ENCODE results near the gene ATP2C2. TPM values are rescaled to one million over a fixed set of nuclear protein-coding genes. Genes with fewer than 3 reads are reported as not detected.
A peak's percentile ranks its signal among the peaks of the same experiment; 100 is the strongest.

ATP2C2 gene
- total RNA-seq, 1 experiment from 2014 or later, result not detected

DNA sequence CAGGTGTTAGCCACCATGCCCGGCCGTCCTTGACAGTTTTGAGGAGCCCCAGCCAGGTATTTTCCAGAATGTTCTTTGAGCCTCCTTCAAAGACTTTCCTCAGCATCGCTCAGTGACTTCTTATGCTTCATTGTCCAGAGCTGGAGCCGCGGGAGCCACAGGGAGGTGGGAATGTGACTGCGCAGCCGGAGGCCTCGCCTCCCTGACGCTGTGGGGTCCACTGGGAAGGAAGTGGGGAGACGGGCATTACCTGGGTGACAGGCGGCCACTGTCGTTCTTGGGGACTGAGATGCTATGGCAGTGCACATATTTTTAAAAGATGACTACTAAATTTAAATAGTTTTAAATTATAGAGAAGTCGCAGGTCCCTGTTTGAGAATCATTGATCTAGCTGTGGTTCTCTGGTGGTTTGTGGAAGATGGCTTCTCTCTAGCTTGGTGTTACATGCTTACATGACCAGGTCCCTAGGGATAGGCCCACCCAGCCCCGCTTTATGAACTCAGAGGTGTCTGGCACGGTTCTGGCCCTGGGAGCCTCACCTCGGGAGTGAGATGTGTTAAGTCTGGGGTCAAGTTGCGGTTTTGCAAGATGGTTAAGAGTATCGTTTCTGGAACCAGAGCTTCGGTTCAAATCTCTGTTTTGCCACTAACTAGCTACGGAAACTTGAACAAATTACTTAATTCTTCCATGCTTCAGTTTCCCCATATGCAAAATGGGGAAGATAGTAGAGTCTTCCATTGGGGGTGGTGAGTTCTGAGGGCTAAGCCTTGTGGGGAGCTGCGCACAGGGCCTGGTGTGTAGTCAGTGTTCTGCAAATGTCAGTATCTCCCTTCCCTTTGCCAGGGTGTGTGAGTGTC lies 53.0 kb downstream of the ATP2C2 start:
- H3K4me3 Mint-ChIP-seq (ENCODE audit: unreplicated experiment), result no peak overlapping the region
- BruUV-seq (replicated peaks), result no TSS peak
- peaks cover 46% of the 10 kb centered on the region for H3K27me3 Mint-ChIP-seq (ENCODE audit: insufficient read depth, unreplicated experiment)
- ChIA-PET POLR2A (no interaction called here), CTCF (no interaction called here)
- no peak overlapping the region for H3K27ac Mint-ChIP-seq (ENCODE audit: low read depth, unreplicated experiment)
- no peaks in the 10 kb centered on the region for H3K9me3 Mint-ChIP-seq (ENCODE audit: unreplicated experiment)
- no peaks in the 10 kb centered on the region for H3K4me1 Mint-ChIP-seq (ENCODE audit: insufficient read depth, unreplicated experiment)
- intact Hi-C loops (cut with micrococcal nuclease), result no loop called here
- no peak for DNase-seq (ENCODE audit: unreplicated experiment)
- TF ChIP-seq, protein P1, sequence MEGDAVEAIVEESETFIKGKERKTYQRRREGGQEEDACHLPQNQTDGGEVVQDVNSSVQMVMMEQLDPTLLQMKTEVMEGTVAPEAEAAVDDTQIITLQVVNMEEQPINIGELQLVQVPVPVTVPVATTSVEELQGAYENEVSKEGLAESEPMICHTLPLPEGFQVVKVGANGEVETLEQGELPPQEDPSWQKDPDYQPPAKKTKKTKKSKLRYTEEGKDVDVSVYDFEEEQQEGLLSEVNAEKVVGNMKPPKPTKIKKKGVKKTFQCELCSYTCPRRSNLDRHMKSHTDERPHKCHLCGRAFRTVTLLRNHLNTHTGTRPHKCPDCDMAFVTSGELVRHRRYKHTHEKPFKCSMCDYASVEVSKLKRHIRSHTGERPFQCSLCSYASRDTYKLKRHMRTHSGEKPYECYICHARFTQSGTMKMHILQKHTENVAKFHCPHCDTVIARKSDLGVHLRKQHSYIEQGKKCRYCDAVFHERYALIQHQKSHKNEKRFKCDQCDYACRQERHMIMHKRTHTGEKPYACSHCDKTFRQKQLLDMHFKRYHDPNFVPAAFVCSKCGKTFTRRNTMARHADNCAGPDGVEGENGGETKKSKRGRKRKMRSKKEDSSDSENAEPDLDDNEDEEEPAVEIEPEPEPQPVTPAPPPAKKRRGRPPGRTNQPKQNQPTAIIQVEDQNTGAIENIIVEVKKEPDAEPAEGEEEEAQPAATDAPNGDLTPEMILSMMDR (IDR thresholded peaks at IDR 0.05; ENCODE audit: unreplicated experiment), result no peak
- no peaks in the 10 kb centered on the region for H3K36me3 Mint-ChIP-seq (ENCODE audit: insufficient read depth, unreplicated experiment)

DNA sequence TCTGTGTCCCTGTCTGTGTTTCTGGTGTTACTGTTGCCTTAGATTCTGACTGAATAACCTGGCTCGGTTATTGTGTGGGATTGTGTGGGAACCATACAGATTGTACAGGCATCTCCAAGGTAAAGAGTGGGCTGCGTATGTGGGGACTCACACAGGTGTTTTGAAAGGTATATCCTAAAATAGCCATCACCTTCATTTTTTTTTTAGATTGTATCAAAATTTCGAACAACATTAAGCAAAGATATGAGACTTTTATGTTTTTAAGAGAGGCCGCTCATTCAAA lies 53.5 kb downstream of the ATP2C2 start:
- no peaks in the 10 kb centered on the region for H3K9me3 Mint-ChIP-seq (ENCODE audit: unreplicated experiment)
- intact Hi-C loops (cut with micrococcal nuclease), result no loop called here
- H3K27ac Mint-ChIP-seq (ENCODE audit: low read depth, unreplicated experiment), result no peak overlapping the region
- no peak overlapping the region for H3K4me3 Mint-ChIP-seq (ENCODE audit: unreplicated experiment)
- ChIA-PET CTCF (no interaction called here), POLR2A (no interaction called here)
- no peaks in the 10 kb centered on the region for H3K4me1 Mint-ChIP-seq (ENCODE audit: insufficient read depth, unreplicated experiment)
- BruUV-seq (replicated peaks), result no TSS peak
- no peaks in the 10 kb centered on the region for H3K36me3 Mint-ChIP-seq (ENCODE audit: insufficient read depth, unreplicated experiment)
- DNase-seq (ENCODE audit: unreplicated experiment), result no peak
- TF ChIP-seq, protein P1 (IDR thresholded peaks at IDR 0.05; ENCODE audit: unreplicated experiment), result no peak
- peaks cover 41% of the 10 kb centered on the region for H3K27me3 Mint-ChIP-seq (ENCODE audit: insufficient read depth, unreplicated experiment)

DNA sequence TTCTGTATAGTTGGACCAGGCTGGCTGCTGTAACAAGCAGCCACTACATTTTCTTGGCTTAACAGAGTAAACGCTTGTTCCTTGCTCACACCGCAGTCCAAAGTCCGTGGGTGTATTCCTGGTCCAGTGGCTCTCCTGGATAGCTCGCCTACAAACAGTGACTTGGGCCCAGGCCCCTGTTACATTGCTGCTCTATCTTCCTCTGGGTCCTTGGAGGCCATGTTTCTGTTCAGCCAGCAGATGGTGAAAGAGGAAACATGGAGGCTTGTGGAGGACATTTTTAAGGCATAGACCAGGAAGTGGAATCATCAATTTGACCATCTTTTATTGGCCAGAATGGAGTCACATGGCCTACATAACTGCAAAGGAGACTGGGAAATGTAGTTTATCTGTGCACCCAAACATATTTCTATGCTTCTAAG lies 55.1 kb downstream of the ATP2C2 start:
- no TSS peak for BruUV-seq (replicated peaks)
- peaks cover 34% of the 10 kb centered on the region for H3K27me3 Mint-ChIP-seq (ENCODE audit: insufficient read depth, unreplicated experiment)
- H3K4me3 Mint-ChIP-seq (ENCODE audit: unreplicated experiment), result no peak overlapping the region
- intact Hi-C loops (cut with micrococcal nuclease), result no loop called here
- H3K27ac Mint-ChIP-seq (ENCODE audit: low read depth, unreplicated experiment), result no peak overlapping the region
- DNase-seq (ENCODE audit: unreplicated experiment), result peak; percentile 34
- no peaks in the 10 kb centered on the region for H3K9me3 Mint-ChIP-seq (ENCODE audit: unreplicated experiment)
- CTCF ChIA-PET, result interaction anchor here (0.6 kb wide), 1 partner anchor 146 kb away, joined by 3 read pairs; no protein-coding TSS in a partner anchor
- TF ChIP-seq, protein P1 (IDR thresholded peaks at IDR 0.05; ENCODE audit: unreplicated experiment), result no peak
- H3K4me1 Mint-ChIP-seq (ENCODE audit: insufficient read depth, unreplicated experiment), result no peaks in the 10 kb centered on the region
- POLR2A ChIA-PET, result no interaction called here
- H3K36me3 Mint-ChIP-seq (ENCODE audit: insufficient read depth, unreplicated experiment), result no peaks in the 10 kb centered on the region

DNA sequence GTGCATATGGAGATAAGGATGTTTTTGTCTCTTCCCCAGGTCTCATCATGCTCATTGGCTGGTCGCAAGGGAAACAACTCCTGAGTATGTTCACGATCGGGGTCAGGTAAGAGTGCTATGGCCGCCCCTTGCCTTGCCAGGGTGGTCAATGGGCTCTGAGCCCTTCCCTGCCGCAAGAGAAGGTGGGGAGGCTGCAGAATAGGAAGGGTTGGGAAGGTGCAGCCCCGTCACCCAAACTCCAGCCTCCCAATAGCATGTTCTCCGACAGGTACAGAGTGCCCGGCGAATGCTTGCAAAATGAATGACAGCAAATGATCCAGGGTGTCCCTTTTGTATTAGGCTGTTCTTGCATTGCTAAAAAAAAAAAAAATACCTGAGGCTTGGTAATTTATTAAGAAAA lies 57.4 kb downstream of the ATP2C2 start:
- CTCF ChIA-PET, result no interaction called here
- Mint-ChIP-seq H3K27ac (ENCODE audit: low read depth, unreplicated experiment) (no peak overlapping the region), H3K4me3 (ENCODE audit: unreplicated experiment) (no peak overlapping the region), H3K4me1 (ENCODE audit: insufficient read depth, unreplicated experiment) (no peaks in the 10 kb centered on the region), H3K9me3 (ENCODE audit: unreplicated experiment) (no peaks in the 10 kb centered on the region), H3K27me3 (ENCODE audit: insufficient read depth, unreplicated experiment) (peaks cover 33% of the 10 kb centered on the region), H3K36me3 (ENCODE audit: insufficient read depth, unreplicated experiment) (no peaks in the 10 kb centered on the region)
- intact Hi-C loops (cut with micrococcal nuclease), result no loop called here
- POLR2A ChIA-PET, result no interaction called here
- no peak for DNase-seq (ENCODE audit: unreplicated experiment)
- BruUV-seq (replicated peaks), result no TSS peak
- TF ChIP-seq, protein P1 (IDR thresholded peaks at IDR 0.05; ENCODE audit: unreplicated experiment), result no peak

Measured in MCF 10A (cell line).